ENCODE measurements around the gene ZSCAN26.
"Not testable (repeated sequence)": the region's sequence is repeated elsewhere in the genome, so short reads cannot be mapped to it uniquely, and the experiment has no call there.

ZSCAN26 gene

DNA sequence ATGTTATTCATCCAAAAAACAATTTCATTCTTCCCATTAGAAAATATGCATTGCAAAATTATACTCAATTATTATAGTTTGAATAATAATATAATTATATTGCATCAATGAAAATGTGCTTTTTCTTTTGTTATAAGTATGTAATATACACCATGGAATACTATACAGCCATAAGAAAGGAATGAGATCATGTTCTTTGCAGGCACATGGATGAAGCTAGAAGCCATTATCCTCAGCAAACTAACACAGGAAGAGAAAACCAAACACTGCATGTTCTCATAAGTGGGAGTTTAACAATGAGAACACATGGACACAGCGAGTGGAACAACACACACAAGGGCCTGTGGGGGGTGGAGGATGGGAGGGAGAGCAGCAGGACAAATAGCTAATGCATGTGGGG lies 9.9 kb upstream of the ZSCAN26 start:
- no peak for DNase-seq

DNA sequence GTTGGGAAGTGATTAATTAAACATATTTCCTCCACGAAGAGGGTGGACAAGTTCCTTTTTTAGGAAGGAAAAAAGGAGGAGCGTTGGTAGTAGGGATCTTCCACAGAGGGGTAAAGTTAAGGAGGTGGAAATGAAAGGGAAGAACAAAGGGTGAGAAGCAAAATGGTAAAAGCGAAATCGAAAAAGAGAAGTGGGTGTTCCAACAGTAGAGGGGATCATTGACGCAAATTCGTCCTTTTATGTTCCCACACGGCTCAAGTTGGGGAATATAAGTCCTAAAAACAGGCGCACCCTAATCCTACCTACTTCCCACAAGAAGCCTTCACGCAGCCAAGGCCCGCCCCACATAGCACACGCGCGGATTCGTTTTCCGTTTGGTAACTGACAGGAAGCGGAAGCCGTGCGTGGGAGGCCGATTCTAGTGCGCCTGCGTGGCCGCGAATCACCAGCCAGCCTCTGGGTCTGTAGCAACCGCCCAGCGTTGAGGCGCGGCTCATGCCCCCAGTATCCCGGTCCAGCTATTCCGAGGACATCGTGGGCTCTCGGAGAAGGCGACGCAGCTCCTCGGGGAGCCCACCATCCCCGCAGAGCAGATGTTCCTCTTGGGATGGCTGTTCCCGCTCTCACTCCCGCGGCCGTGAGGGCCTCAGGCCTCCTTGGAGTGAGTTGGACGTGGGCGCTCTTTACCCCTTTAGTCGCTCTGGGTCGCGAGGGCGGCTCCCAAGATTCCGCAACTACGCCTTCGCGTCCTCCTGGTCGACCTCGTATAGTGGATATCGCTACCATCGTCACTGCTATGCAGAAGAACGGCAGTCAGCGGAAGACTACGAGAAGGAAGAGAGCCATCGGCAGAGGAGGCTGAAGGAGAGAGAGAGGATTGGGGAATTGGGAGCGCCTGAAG lies 7.8 kb upstream of the ZSCAN26 start, which contains the start of gene NKAPL:
TSS of gene NKAPL (plus strand) at position 421 of the 901 bp plus-strand sequence. CDS start at position 496, 75 bp downstream.
- peak; percentile 34 for DNase-seq

DNA sequence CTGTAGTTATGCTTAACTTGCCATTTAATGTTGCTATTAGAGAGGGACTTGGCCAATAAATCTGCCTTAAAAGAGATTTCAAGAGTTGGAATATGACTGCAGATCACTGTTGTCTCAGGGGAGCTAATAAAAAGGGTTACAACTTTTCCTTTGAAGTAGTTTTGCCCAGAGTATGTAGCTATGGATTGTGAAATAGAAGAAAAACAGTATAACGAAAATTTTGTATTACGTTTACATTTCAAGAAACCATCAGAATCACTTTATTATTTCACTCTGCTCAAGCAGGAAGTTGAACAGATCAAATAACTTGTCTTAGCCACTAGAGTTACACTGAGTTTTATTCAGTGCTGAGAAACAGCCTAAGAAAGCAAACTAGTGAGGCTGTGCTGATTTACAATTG lies 3.0 kb upstream of the ZSCAN26 start:
- no peak for DNase-seq

DNA sequence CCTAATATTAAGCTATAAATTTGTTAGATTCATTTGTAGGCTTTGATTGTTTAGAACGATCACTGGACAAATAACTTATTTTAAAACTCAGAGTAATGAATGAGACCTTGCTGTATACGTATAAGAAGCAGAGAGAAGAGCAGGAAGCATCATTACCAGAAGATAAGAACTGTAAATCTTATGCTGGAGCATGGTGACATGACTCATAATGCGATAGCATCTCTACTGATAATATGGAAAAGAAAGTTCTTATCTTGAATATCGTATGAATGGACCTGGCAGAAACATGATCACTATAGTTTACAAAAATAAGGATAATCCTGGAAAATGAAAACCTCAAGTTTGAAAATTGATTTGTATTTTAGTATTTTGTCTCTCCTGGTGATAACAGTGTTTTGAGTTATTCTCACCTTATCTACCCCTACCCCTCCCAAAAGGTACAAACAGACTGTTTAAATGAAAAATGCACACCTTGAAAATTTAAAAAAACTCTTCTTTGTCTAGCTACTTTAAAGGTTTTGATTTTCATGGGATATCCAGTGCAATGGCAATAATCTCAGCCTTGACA lies 2.0 kb upstream of the ZSCAN26 start:
- no peak for DNase-seq

DNA sequence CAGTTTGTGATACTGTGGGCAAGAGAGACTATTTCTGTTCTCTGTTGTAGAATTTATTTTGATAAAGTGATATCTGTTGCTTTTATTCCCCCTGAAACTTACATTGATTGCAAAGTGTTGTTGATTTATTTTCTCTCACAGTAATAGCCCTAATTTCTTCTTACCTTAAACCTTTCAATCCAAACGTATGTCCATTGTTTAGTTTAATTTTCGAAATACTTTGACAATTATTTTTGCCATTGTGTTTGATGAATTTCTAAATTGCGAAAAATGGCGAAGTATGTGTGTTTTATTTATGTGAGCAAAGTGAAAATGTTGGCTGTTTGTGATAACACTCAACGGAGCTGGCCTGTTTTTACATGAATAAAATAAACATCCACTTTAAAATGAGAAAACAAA lies 381 bp upstream of the ZSCAN26 start:
- DNase-seq: no peak

DNA sequence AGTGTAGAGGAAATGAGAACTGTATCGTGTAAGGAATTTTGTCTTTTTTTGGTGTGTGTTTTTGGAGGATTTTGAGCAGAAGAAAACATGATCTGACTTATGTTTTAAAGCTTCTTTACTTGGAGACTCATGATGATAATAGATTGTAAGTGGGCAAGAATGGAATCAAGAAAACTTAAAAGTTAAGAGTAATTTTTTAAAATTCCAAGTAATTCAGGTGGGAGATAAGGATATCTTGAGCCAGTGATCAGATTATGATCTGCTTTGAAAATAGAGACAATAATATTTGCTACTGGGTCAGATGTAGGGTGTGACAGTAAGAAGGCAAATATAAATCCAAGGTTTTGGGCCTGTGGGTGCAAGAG lies 734 bp downstream of the ZSCAN26 start:
- no peak for DNase-seq

DNA sequence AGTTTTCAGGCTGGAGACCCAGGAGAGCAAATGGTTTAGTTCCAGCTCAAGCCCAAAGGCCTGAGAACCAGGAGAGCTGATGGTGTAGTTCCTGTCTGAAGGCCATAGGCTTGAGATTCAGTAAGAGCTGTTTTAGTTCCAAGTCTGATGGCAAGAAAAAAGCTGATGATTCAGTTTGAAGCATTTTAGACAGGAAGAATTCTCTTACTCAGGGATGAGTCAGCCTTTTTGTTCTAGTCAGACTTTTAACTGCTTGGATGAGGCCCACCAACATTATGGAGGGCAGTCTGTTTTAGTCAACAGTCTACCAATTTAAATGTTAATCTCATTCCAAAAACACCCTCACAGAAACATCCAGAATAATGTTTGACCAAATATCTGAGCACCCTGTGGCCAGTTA lies 2.5 kb downstream of the ZSCAN26 start:
- DNase-seq: peak; percentile 74

DNA sequence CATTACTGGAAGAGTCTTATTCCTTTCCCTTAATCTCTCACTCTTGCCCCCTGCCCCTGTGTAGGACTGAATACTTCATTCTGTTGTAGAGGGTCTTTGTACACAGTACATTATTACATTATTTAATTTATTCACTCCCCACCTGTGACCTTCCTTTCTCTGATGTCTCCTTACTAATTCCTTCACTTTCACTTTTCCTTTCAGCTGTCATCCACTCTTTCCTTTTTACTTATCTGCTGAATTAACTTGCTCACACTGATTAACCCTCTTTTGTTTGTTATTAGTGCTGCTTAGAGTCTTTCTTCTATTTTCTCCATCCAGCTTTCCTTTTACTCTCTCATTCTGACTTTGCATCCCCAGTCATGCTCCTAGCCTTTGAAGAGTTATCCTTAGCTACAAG lies 7.9 kb downstream of the ZSCAN26 start:
- no peak for DNase-seq

DNA sequence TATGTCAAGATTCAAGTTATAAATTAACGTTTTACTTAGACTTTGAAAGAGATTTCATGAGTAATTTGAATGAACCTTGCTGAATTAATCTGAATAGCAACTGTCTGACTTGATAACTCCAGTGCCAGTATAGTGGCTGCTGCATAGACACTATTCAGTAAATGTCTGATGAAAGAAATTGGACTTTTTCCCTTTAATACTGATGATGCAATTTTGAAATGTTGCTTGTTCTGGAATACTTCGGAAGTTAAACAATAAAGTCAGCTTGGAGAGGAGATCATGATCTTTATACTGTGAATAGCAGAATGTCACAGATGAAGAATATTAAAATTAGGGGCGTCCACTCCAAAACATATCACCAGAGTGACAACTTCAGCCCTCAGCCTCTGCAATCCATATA lies 10.8 kb downstream of the ZSCAN26 start:
- no peak for DNase-seq

DNA sequence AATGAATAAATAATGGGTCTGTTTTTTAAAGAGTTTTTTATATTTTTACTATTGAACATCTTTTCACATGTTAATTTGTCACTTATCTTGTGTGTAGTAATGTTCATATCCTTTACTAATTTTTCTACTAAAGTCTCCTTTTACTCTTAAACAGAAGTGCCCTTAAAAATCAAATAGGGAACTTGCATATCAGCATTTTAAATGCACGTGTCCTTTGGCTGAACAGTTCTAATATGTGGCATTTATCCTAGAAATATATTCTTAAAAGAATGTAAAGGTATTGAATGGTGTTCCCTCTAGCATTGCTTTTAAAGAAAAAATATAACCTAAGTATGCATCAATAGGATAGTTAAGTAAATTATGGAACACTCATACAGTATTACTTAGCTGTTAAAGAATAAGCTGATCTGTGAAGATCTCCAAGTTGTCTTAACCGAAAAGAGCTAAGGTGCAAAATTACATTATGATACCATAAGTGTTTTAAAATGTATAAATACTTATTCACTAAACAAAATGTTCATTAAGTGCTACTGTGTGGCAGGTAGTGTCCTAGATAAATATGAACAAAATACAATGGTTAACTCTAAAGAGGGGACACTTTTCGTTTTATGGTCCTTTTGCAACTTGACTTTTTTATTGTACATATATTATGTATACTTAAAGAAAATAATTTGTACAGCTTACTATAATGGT lies 13.8 kb downstream of the ZSCAN26 start:
- DNase-seq: no peak

DNA sequence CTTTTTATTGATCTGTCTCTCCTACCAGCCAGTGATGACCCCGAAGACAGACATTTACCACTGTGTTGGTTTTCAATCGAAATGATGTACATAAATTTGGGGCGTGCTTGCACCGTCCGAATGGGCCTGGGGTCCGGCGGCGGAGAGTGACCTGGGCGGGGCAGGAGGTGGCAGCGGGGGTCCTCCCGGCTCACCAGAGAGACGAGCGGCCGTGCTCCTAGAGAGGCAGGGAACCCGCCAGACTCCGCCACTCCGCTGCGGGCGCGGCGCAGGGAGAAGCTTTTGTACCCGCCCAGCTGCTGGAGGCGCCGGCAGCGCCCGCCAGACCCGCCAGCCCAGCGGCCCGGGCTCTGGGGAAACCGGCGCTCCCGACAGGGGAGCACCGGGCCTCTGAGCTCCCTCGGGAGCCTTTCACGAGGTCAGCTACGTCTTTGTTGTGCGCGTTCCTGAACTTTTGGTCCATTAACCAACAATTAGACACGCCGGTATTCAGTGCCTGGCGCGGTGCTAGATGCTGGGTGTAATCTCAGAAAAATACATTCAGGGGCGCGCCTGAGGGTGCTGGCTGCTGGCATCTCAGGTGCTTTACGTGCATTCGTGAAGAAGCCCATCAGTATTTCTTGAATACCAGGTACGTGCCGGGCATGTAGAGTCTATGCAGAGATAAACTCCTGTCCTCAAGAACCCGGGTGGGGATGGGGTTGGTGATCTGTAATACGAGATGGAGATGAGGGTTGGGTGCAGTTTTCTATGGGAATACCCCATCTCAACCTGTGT lies 14.5 kb downstream of the ZSCAN26 start, which contains the start of gene PGBD1:
TSS of gene PGBD1 (plus strand) at position 285 of the 777 bp plus-strand sequence. CDS start 2,242 bp downstream, outside the sequence.
- DNase-seq: peak; percentile 70

DNA sequence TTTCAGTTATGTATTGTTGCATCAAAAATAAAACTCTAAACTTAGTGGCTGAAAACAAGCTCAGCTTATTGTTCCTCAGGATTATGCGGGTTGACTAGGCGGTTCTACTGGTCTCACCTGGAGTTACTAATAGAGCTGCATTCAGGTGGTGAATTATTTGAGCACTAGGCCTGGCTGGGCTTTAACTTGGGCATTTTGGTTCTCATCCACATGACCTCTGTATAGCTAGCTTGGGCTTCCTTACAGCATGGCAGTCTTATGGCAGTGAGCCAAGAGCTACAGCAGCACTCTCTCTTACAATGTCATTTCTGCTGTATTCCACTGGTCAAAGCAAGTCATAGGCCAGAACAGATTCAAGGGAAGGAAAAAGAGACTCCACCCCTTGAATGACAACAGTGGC lies 16.0 kb downstream of the ZSCAN26 start:
- DNase-seq: no peak

DNA sequence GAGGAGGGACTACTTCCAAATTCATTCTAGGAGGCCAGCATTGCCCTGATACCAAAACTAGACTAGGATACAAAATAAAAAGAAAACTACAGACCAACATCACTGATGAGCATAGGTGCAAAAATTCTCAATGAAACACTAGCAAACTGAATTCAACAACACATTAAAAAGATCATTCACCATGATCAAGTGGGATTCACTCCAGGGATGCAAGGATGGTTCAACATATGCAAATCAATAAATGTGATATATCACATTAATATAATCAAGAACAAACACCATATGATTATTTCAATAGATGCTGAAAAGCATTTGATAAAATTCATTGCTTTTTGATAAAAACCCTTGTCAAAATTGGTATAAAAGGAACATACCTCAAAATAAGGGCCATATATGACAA lies 24.6 kb downstream of the ZSCAN26 start:
- no peak for DNase-seq

DNA sequence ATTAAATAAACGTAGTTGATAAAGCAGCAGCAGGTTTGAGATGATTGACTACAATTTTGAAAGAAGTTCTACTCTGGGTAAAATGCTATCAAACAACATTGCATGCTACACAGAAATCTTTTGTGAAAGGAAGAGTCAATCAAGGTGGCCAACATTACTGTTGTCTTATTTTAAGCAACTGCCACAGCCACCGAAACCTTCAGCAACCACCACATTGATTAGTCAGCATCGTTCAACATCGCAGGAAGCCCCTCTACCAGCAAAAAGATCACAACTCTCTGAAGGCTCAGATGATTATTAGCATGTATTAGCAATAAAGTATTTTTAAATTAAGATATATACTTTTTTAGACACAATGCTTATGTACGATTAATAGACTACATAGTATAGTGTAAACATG lies 28.4 kb downstream of the ZSCAN26 start:
- no peak for DNase-seq

DNA sequence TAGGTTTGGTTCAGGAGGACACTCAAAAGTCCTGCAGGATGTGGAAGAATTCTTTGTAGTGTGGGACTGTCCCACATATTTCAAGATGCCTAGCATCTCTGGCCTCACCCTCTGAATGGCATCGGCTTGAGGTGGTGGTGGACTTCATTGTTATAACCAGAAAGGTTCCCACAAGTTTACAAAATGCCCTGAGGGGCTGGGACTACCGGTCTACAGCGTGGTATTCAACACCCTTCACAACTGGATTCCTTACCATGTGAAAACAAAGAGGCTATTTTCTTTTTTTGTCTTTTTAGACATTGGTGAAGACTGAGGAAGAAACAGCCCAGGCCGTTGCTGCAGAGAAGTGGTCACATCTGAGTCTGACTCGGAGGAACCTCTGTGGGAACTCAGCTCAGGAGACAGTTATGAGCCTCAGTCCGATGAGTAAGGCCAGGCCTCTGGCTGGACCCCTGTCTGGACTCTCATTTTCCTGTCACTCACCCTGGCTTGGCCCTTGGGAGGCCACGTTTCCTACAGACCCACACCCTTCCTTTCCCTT lies 29.6 kb downstream of the ZSCAN26 start:
- no peak for DNase-seq

DNA sequence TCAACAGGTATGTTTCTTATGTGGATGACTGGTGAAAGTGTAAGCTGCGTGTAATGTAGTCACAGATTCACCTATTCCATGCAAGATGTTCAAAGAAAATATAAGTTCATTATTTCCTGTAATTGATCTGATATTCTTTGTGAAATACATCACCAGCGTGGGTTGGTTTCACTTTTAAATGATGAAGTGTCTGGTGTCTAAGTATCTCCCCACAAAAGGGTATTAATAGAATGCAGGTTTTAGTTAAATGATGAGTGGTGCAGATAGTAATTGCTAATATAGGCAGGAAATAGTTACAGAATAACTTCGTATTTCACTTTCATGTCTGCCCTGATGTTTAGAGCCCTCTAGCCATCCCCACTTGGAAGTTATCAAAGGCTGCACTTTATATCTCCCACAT lies 36.6 kb downstream of the ZSCAN26 start:
- DNase-seq: peak; percentile 5

DNA sequence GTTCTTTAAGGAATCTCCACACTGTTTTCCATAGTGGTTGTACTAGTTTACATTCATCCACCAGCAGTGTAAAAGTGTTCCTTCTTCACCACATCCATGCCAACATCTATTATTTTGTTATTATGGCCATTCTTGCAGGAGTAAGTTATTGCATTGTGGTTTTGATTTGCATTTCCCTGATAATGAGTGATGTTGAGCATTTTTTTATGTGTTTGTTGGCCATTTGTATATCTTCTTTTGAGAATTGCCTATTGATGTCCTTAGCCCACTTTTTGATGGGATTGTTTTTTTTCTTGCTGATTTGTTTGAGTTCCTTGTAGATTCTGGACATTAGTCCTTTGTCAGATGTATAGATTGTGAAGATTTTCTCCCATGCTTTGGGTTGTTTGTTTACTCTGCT lies 39.4 kb downstream of the ZSCAN26 start:
- not testable (repeated sequence) for DNase-seq

DNA sequence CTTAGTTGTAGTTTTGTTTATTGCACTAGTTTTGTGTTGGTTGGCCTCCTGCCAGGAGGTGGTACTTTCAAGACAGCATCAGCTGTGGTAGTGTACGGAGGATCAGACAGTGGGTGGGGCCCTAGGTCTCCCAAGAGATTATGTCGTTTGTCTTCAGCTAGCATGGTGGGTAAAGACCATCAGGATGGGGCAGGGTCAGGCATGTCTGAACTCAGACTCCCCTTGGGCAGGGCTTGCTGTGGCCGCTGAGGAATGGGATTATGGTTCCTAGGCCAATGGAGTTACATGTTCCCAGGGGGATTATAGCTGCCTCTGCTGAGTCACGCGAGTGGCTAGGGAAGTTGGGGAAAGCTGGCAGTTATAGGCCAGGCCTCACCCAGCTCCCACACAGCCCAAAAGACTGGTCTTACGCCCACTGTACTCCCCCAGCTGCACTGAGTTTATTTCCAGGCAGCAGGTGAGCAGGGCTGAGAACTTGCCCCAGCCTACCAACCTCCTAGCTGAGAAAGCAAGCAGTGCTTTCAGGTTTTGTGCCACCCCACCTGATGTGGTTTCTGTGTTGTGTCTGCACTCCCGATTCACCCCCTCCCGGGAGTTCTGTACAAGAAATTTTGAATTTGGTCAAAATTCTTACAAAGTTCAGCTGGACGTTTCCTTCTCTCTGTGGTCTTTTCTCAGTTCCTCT lies 44.3 kb downstream of the ZSCAN26 start:
- no peak for DNase-seq

DNA sequence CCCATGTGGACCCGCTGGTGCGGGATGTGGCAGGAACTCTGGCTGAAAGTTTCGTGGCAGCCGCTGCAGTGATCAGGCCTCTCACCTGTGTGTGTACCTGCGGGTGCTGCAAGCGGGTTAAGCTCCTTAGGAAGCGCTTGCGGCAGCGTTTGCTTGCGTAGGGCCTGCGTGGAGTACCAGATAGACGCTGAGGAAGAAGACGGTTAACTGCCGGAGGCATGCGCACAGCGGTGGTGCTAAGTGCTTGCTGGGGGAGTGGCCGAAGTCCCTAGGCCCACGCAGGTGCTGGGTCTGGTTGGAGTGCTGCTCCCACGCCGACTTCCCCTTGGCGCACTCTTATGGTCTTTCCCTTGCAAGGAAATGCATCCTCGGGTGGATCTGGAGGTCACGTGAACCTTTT lies 46.0 kb downstream of the ZSCAN26 start:
- DNase-seq: no peak

DNA sequence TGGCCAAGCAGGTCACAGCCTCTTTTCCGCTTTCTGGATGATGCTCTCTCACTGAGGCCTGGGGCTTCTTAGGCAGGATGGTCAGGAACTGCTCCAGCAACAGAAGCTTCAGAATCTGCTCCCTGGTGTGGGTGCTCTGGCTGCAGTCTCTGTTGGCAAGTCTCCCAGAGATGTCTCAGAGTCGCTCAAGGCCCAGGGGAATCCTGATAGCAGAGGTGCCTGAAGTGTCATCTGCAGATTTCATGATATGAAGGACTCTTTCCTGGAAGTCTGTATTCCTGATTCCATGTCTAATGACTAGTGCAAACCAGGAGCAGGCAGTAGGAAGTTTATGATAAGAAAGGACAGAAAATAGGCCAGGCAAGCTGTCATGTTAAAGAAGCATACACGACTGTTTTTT lies 48.7 kb downstream of the ZSCAN26 start:
- no peak for DNase-seq

DNA sequence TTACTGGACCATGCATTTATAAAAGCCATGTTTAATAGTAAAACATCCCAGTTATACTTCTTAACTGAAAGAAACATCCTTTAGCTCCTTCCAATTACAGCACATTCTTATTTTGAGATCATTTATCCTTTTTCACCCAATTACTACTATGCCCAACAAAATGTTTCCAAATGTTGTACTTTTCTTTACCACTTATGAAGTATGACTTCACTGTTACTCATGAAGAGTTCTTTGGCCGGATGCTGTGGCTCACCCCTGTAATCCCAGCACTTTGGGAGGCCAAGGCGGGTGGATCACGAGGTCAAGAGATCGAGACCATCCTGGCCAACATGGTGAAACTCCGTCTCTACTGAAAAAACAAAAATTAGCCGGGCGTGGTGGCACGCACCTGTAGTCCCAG lies 50.9 kb downstream of the ZSCAN26 start:
- not testable (repeated sequence) for DNase-seq

DNA sequence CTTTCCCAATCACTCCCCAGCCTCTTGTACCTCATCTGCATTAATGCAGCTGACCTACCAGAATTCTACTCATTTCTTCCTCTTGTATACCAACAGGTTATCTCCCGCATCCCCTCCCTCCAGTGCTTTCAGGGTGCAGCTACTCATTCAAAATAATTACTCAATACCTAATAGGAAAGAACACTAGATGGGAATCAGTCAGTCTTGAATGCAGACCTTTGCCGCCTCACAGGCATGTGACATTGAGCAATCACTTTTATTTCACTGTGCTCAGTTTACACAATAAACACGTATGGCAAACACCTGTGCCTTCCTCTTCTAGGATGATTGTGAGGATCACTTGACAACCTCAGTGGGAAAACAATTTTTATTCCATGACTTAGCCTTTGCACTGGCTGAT lies 55.7 kb downstream of the ZSCAN26 start:
- DNase-seq: no peak

All from activated CD4-positive, alpha-beta T cell treated with anti-CD3 and anti-CD28 coated beads, Interleukin-10, Interleukin-2, amounts not matched to agents 100 ng/mL and 50 ng/mL, durations not matched to agents 16 hours and 8 hours (primary cell).